Tibial artery (tissue), 4 donors: Measurements from ENCODE around the gene MDM4.
A peak's percentile ranks its signal among the peaks of the same experiment; 100 is the strongest.

Experiments
- DNase-seq, 2 donors: peaks; one replicate each; pipeline ENCODE4 v3.0.0-alpha.2; 2019
- H3K27ac ChIP-seq, 2 donors: fragments of 200-600 bp; sonication (generic) in 1 of 2; 1 replicate in 1 of 2; 2 replicates in 1 of 2; pipeline ENCODE4 v1.5.1; 2018 to 2019; ENCODE audit warnings: mild to moderate bottlenecking in 1 of 2
- H3K27me3 ChIP-seq, 2 donors: fragments of 200-600 bp; sonication (generic) in 1 of 2; one replicate each; pipeline versions ENCODE4 v1.5.1 to v1.6.0; 2016 to 2019
- H3K36me3 ChIP-seq, 3 donors: fragments of 200-600 bp; sonication (generic) in 2 of 3; one replicate each; pipeline ENCODE4 v1.5.1; 2016 to 2019; ENCODE audit warnings: mild to moderate bottlenecking in 2 of 3
- H3K4me1 ChIP-seq, 4 donors: fragments of 200-600 bp; sonication (generic) in 2 of 4; 1 replicate in 3 of 4; 2 replicates in 1 of 4; pipeline ENCODE4 v1.5.1; 2016 to 2019
- H3K4me3 ChIP-seq, 2 donors: fragments of 200-600 bp; sonication (generic) in 1 of 2; 1 replicate in 1 of 2; 2 replicates in 1 of 2; pipeline ENCODE4 v1.5.1; 2018 to 2019; ENCODE audit warnings: mild to moderate bottlenecking in 2 of 2
- H3K9me3 ChIP-seq, 3 donors: fragments of 200-600 bp; sonication (generic) in 1 of 3; one replicate each; pipeline ENCODE4 v1.5.1; 2016 to 2019
- CTCF ChIP-seq, 2 experiments: fragments of 200-600 bp in 1 of 2; fragments of 450-650 bp in 1 of 2; IDR thresholded peaks; one replicate each; pipeline ENCODE4 v1.5.1; 2017 to 2019; ENCODE audit warnings: antibody characterized with exemption in 2 of 2, mild to moderate bottlenecking in 1 of 2, moderate library complexity in 1 of 2
- intact Hi-C: fragments of 100-400 bp; cut with DNase I; formaldehyde crosslinking; loops from one replicate; pipeline ENCODE4 v1.15.0; 2023; ENCODE audit warnings: low total_unique reads

The MDM4 gene

GRCh38 chr1:204469304-204469703, 46.9 kb upstream of the MDM4 start:
- H3K27ac ChIP-seq: no peak overlapping the region

GRCh38 chr1:204471687-204472086, 44.5 kb upstream of the MDM4 start:
- no peaks in the 10 kb centered on the region for H3K9me3 ChIP-seq
- H3K4me3 ChIP-seq: no peak overlapping the region
- intact Hi-C loops: no loop called here
- no peak for TF ChIP-seq CTCF (IDR thresholded peaks at IDR 0.05)
- no peak for DNase-seq
- H3K4me1 ChIP-seq: peaks cover 0 to 37% (median 17%) of the 10 kb centered on the region in 4 donors
- no peaks in the 10 kb centered on the region for H3K27me3 ChIP-seq
- peaks cover 0 to 13% (median 9%) of the 10 kb centered on the region in 3 donors for H3K36me3 ChIP-seq
- H3K27ac ChIP-seq: no peak overlapping the region

More at GRCh38 chr1:204469304-204469703, 46.9 kb upstream of the MDM4 start:
- no peak overlapping the region for H3K4me3 ChIP-seq
- H3K27me3 ChIP-seq: no peaks in the 10 kb centered on the region
- H3K9me3 ChIP-seq: no peaks in the 10 kb centered on the region
- DNase-seq: peak in 1 of 2 donors; percentile 58
- no peak for TF ChIP-seq CTCF (IDR thresholded peaks at IDR 0.05)
- H3K4me1 ChIP-seq: peaks cover 0 to 46% (median 33%) of the 10 kb centered on the region in 4 donors
- H3K36me3 ChIP-seq: peaks cover 0 to 14% (median 9%) of the 10 kb centered on the region in 3 donors
- intact Hi-C loops: no loop called here

- intact Hi-C loops: no loop called here
- no peak overlapping the region for H3K27ac ChIP-seq
- peaks cover 5 to 38% (median 17%) of the 10 kb centered on the region in 4 donors for H3K4me1 ChIP-seq
These were observed 43.5 kb upstream of the MDM4 start for GRCh38 chr1:204472660-204473059.

GRCh38 chr1:204473400-204473965, 42.7 kb upstream of the MDM4 start:
- TF ChIP-seq CTCF (IDR thresholded peaks at IDR 0.05): no peak
- Histone ChIP-seq H3K27ac (no peak overlapping the region), H3K9me3 (no peaks in the 10 kb centered on the region), H3K27me3 (no peaks in the 10 kb centered on the region), H3K4me1 (peaks cover 5 to 46% (median 24%) of the 10 kb centered on the region in 4 donors), H3K4me3 (no peak overlapping the region), H3K36me3 (peaks cover 0 to 11% (median 9%) of the 10 kb centered on the region in 3 donors)
- DNase-seq: no peak
- intact Hi-C loops: no loop called here

More at GRCh38 chr1:204472660-204473059, 43.5 kb upstream of the MDM4 start:
- no peaks in the 10 kb centered on the region for H3K27me3 ChIP-seq
- peaks cover 0 to 13% (median 9%) of the 10 kb centered on the region in 3 donors for H3K36me3 ChIP-seq
- no peak for DNase-seq
- no peaks in the 10 kb centered on the region for H3K9me3 ChIP-seq
- no peak for TF ChIP-seq CTCF (IDR thresholded peaks at IDR 0.05)
- H3K4me3 ChIP-seq: no peak overlapping the region

GRCh38 chr1:204475656-204476432, 40.4 kb upstream of the MDM4 start:
- Histone ChIP-seq H3K27ac (no peak overlapping the region), H3K9me3 (no peaks in the 10 kb centered on the region), H3K4me1 (peaks cover 5 to 60% (median 42%) of the 10 kb centered on the region in 4 donors), H3K4me3 (no peak overlapping the region), H3K27me3 (no peaks in the 10 kb centered on the region), H3K36me3 (no peaks in the 10 kb centered on the region)
- intact Hi-C loops: no loop called here
- no peak for DNase-seq
- TF ChIP-seq CTCF (IDR thresholded peaks at IDR 0.05): no peak
